ENCODE measurements around the gene TAP1. TPM values are rescaled to one million over a fixed set of nuclear protein-coding genes. Genes with fewer than 3 reads are reported as not detected.

The TAP1 gene
- total and polyA plus RNA-seq, 2 of the 8 experiments (the other 6 are each of a cell fraction or from before 2014, with no cell fraction given): 16.8 to 22.0 TPM

- Histone ChIP-seq H3K18ac (ENCODE audit: extremely low read depth, low read length) (no peak overlapping the region), H3K4me2 (ENCODE audit: insufficient read depth in 1 of 2, low read depth in 2 of 2, low read length in 2 of 2) (peak overlapping the region; percentile 98 to 99), H3K27me3 (replicated peaks in 1 of 4; ENCODE audit: control insufficient read depth in 3 of 4, extremely low read depth in 1 of 4, insufficient read depth in 3 of 4, low read length in 3 of 4) (peaks cover 6 to 41% (median 36%) of the 10 kb centered on the region in 4 experiments), H2BK20ac (ENCODE audit: low read length) (no peak overlapping the region), H3K23ac (ENCODE audit: insufficient read length) (no peak overlapping the region), H3K23me2 (ENCODE audit: low read depth, low read length) (peaks cover 13% of the 10 kb centered on the region), H2BK15ac (ENCODE audit: low read length) (no peak overlapping the region), H4K91ac (replicated peaks; ENCODE audit: insufficient read length, low read length) (no peak overlapping the region), H3K27ac (ENCODE audit: low read depth, low read length) (no peak overlapping the region), H3K4me3 (ENCODE audit: extremely low read depth in 1 of 4, insufficient read depth in 2 of 4, low read depth in 3 of 4, low read length in 4 of 4) (peak overlapping the region; percentile 59 to 77 (median 76)), H3K4ac (replicated peaks; ENCODE audit: insufficient read length, low read depth, low read length) (no peak overlapping the region), H3K79me2 (ENCODE audit: control insufficient read depth in 1 of 2, insufficient read depth in 2 of 2, low read length in 2 of 2) (no peaks in the 10 kb centered on the region), H2BK12ac (ENCODE audit: low read depth, low read length) (no peak overlapping the region), H3K14ac (ENCODE audit: insufficient read length) (no peak overlapping the region), H2BK120ac (replicated peaks; ENCODE audit: low read depth, low read length) (no peak overlapping the region), H2AFZ (ENCODE audit: low read length) (peak overlapping the region; percentile 78; the same call in 1 of the 2 replicates), H3K9ac (replicated peaks in 1 of 4; ENCODE audit: extremely low read depth in 1 of 4, low read depth in 3 of 4, low read length in 3 of 4) (peak overlapping the region in 2 of 4 experiments; percentile 54 to 61; a peak in 2 of 7 replicates), H4K20me1 (replicated peaks in 1 of 2; ENCODE audit: control insufficient read depth in 1 of 2, insufficient read depth in 2 of 2, low read length in 2 of 2) (no peaks in the 10 kb centered on the region), H3K36me3 (ENCODE audit: control insufficient read depth in 2 of 4, insufficient read depth in 4 of 4, low read length in 3 of 4) (peaks cover 0 to 9% (median 0%) of the 10 kb centered on the region in 4 experiments; a peak in 4 of 8 replicates), H3K4me1 (replicated peaks in 1 of 4; ENCODE audit: control insufficient read depth in 3 of 4, insufficient read depth in 4 of 4, low read length in 3 of 4) (peaks cover 0 to 4% (median 1%) of the 10 kb centered on the region in 4 experiments; a peak in 4 of 7 replicates), H4K5ac (ENCODE audit: insufficient read length, low read depth, low read length) (no peak overlapping the region), H3K79me1 (ENCODE audit: low read depth, low read length) (no peaks in the 10 kb centered on the region), H3K9me3 (ENCODE audit: insufficient read depth in 2 of 2, low read depth in 1 of 2, low read length in 1 of 2) (no peaks in the 10 kb centered on the region), H3K56ac (replicated peaks; ENCODE audit: insufficient read length, low read depth, low read length) (no peak overlapping the region), H2AK5ac (ENCODE audit: low read depth, low read length) (no peak overlapping the region), H4K8ac (ENCODE audit: extremely low read depth, insufficient read depth, low read length) (no peak overlapping the region), H2BK5ac (ENCODE audit: low read depth, low read length) (no peak overlapping the region)
- POLR2A ChIA-PET (ENCODE audit: partially characterized antibody): interaction anchor here (1.3 to 4.0 kb wide), 3 partner anchors 13 to 118 kb away, joined by 5 to 49 read pairs (median 6); partner anchors contain the start of genes BRD2 and TAP2
- no peak for DNase-seq (ENCODE audit: low read depth in 1 of 2, low spot score in 2 of 2)
- 63 to 100% methylated on average over 1 to 23 of the region's 23 CpGs for WGBS, 2 experiments (ENCODE audit: extremely low coverage in 1 of 2, insufficient coverage in 1 of 2, insufficient read length in 1 of 2, insufficient replicate concordance in 2 of 2, low coverage in 1 of 2, low lambda C conversion rate in 2 of 2, missing lambda C conversion rate in 1 of 2)
- CTCF ChIA-PET (ENCODE audit: partially characterized antibody): interaction anchor here (1.0 to 19.9 kb wide), 9 partner anchors 8 to 82 kb away, joined by 3 to 402 read pairs (median 8); partner anchors contain the start of genes PSMB8 and TAP2
- TF ChIP-seq CBX5 (IDR thresholded peaks at IDR 0.05; ENCODE audit: low read depth, low read length) (no peak), GTF2F1 (IDR thresholded peaks at IDR 0.05; ENCODE audit: borderline replicate concordance, low read depth, low read length) (no peak)
- no peak for FAIRE-seq
Measured at GRCh38 chr6:32852018-32852843, 1.3 kb downstream of the TAP1 start.

Measured in H1 (cell line).